HFF-Myc (cell line): ENCODE results near the gene CHCHD6.

Experiments used
- DNase-seq: peaks from one replicate; pipeline ENCODE4 v3.0.0-alpha.2; 2011; ENCODE audit warnings: low read depth; ENCODE audit errors: extremely low read depth
- H3K4me3 ChIP-seq: replicated peaks from 2 replicates; pipeline ENCODE4 v1.5.1; 2011; ENCODE audit warnings: low read depth, mild to moderate bottlenecking, control low read depth, low read length
- TF ChIP-seq, protein P1 (sequence below): IDR thresholded peaks from 2 replicates; pipeline ENCODE4 v1.5.1; 2012; ENCODE audit warnings: mild to moderate bottlenecking, low read depth, low read length, control low read depth; ENCODE audit errors: missing control alignments

The CHCHD6 gene

GRCh38 chr3:126886217-126886616, 182.2 kb downstream of the CHCHD6 start:
- TF ChIP-seq, protein P1, sequence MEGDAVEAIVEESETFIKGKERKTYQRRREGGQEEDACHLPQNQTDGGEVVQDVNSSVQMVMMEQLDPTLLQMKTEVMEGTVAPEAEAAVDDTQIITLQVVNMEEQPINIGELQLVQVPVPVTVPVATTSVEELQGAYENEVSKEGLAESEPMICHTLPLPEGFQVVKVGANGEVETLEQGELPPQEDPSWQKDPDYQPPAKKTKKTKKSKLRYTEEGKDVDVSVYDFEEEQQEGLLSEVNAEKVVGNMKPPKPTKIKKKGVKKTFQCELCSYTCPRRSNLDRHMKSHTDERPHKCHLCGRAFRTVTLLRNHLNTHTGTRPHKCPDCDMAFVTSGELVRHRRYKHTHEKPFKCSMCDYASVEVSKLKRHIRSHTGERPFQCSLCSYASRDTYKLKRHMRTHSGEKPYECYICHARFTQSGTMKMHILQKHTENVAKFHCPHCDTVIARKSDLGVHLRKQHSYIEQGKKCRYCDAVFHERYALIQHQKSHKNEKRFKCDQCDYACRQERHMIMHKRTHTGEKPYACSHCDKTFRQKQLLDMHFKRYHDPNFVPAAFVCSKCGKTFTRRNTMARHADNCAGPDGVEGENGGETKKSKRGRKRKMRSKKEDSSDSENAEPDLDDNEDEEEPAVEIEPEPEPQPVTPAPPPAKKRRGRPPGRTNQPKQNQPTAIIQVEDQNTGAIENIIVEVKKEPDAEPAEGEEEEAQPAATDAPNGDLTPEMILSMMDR: no peak
- DNase-seq: no peak
- H3K4me3 ChIP-seq: no peak overlapping the region

DNA sequence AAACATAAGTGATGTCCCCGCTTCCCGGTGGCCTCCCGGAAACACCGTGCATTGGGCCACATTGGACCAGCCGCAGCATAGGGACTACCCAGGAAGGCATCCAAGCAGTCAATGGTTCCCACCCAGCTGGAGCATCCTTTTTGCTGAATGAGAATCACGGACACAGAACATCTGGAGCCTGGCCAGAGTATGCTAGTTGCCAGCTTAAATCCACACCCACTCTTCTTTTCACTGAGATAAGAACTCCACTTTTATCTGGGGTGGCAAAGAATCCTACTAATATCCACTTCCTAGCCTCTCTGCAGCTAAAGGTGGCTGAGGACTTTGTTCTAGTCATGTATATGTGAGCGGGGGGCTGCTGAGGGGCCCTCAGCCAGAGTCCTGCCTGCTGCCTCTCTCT, 183.6 kb downstream of the CHCHD6 start:
- H3K4me3 ChIP-seq: no peak overlapping the region
- TF ChIP-seq, protein P1: no peak
- DNase-seq: no peak

GRCh38 chr3:126888186-126888760, 184.2 kb downstream of the CHCHD6 start:
- DNase-seq: no peak
- TF ChIP-seq, protein P1: no peak
- no peak overlapping the region for H3K4me3 ChIP-seq

- no peak for DNase-seq
Measured at GRCh38 chr3:126889276-126890201, 185.5 kb downstream of the CHCHD6 start.

DNA sequence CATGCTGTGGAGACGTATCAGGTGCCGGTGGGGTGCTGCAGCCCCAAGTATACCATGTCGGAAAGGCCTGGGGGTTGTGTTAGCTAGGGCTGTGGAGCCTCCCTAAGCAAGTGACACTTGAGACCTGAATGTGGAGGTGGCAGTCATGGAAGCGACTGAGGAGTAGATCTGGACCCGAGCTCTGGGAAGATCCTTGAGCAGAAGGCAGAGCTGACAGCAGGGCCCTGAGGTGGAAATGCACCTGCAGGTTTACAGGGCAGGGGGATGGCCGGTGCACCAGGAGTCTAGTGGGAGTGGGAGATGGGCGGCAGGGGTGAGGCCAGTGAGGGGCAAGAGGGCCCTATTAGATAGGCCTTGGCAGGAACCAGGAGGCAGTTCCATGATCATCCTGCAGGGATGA, 187.1 kb downstream of the CHCHD6 start:
- TF ChIP-seq, protein P1: no peak
- DNase-seq: no peak
- H3K4me3 ChIP-seq: no peak overlapping the region

More at GRCh38 chr3:126889276-126890201, 185.5 kb downstream of the CHCHD6 start:
- TF ChIP-seq, protein P1: no peak
- no peak overlapping the region for H3K4me3 ChIP-seq

- no peak overlapping the region for H3K4me3 ChIP-seq
- DNase-seq: no peak
- TF ChIP-seq, protein P1: no peak
Measured at GRCh38 chr3:126891791-126892190, 187.8 kb downstream of the CHCHD6 start.
